Stimulated activated CD4-positive, alpha-beta T cell treated with anti-CD3 and anti-CD28 coated beads, TNF-alpha, amount 100 ng/mL, for 4 hours (primary cell): ENCODE measurements around the gene PPP1R1B.

Source experiments
- DNase-seq, 3 experiments: peaks; one replicate each; pipeline ENCODE4 v3.0.0-alpha.2; 2020; ENCODE audit warnings: low read depth in 3 of 3

PPP1R1B gene

GRCh38 chr17:39615434-39615833, 11.3 kb upstream of the PPP1R1B start:
- DNase-seq: no peak

GRCh38 chr17:39617100-39617445, 9.7 kb upstream of the PPP1R1B start:
- DNase-seq: no peak

- DNase-seq: peak; percentile 23 to 53 (median 34)
Measured at GRCh38 chr17:39617446-39618245, 9.1 kb upstream of the PPP1R1B start.

GRCh38 chr17:39618246-39618913, 8.4 kb upstream of the PPP1R1B start:
- DNase-seq: no peak

- DNase-seq: no peak
Measured at GRCh38 chr17:39618956-39619785, 7.6 kb upstream of the PPP1R1B start.

GRCh38 chr17:39619786-39620101, 7.0 kb upstream of the PPP1R1B start:
- no peak for DNase-seq

GRCh38 chr17:39621523-39622379, 5.0 kb upstream of the PPP1R1B start:
- peak; percentile 76 to 84 (median 82) for DNase-seq

GRCh38 chr17:39622380-39623006, 4.3 kb upstream of the PPP1R1B start:
- DNase-seq: no peak

GRCh38 chr17:39623356-39623950, 3.3 kb upstream of the PPP1R1B start:
- peak; percentile 76 to 77 (median 76) for DNase-seq

GRCh38 chr17:39624313-39624712, 2.4 kb upstream of the PPP1R1B start:
- no peak for DNase-seq

- DNase-seq: no peak
Measured at GRCh38 chr17:39625198-39625785, 1.5 kb upstream of the PPP1R1B start.

GRCh38 chr17:39627047-39627711, 427 bp downstream of the PPP1R1B start:
- DNase-seq: no peak

- DNase-seq: no peak
Measured at GRCh38 chr17:39627712-39628516, 1.2 kb downstream of the PPP1R1B start.

GRCh38 chr17:39628655-39629493, 2.1 kb downstream of the PPP1R1B start:
- no peak for DNase-seq

- no peak for DNase-seq
Measured at GRCh38 chr17:39629494-39629880, 2.7 kb downstream of the PPP1R1B start.

GRCh38 chr17:39629898-39630297, 3.1 kb downstream of the PPP1R1B start:
- DNase-seq: no peak

- DNase-seq: no peak
Measured at GRCh38 chr17:39631403-39631802, 4.7 kb downstream of the PPP1R1B start.
